OCI-LY1 (cell line): Measurements from ENCODE around the gene HBD.

Experiments used
- H2AFZ ChIP-seq: fragments of 200-600 bp; sonication (generic), shearing (Covaris generic); 2 replicates; pipeline ENCODE4 v1.6.0; 2014; ENCODE audit warnings: antibody characterized with exemption, mild to moderate bottlenecking, low read length
- H3F3A ChIP-seq: fragments of 200-600 bp; sonication (generic), shearing (Covaris generic); 2 replicates; pipeline ENCODE4 v1.6.0; 2014; ENCODE audit warnings: mild to moderate bottlenecking, antibody characterized with exemption, low read length, moderate library complexity; ENCODE audit not compliant: insufficient read depth
- H3K27ac ChIP-seq: fragments of 200-600 bp; sonication (generic); 2 replicates; pipeline ENCODE4 v1.5.1; 2014; ENCODE audit warnings: low read length, mixed run types, mild to moderate bottlenecking, low read depth; ENCODE audit not compliant: poor library complexity, severe bottlenecking
- H3K27me3 ChIP-seq: fragments of 200-600 bp; sonication (generic); 2 replicates; pipeline ENCODE4 v1.6.0; 2014; ENCODE audit warnings: antibody characterized with exemption, mild to moderate bottlenecking, low read length, moderate library complexity; ENCODE audit not compliant: insufficient read depth
- H3K36me3 ChIP-seq: fragments of 200-600 bp; sonication (generic); 2 replicates; pipeline ENCODE4 v1.6.1; 2014; ENCODE audit warnings: mild to moderate bottlenecking, antibody characterized with exemption, low read length, moderate library complexity, mixed read lengths; ENCODE audit not compliant: insufficient read depth
- H3K4me1 ChIP-seq: fragments of 200-600 bp; sonication (generic); 2 replicates; pipeline ENCODE4 v1.5.1; 2014; ENCODE audit warnings: mild to moderate bottlenecking, low read length, moderate library complexity; ENCODE audit not compliant: insufficient read depth, severe bottlenecking
- H3K4me2 ChIP-seq: fragments of 200-600 bp; sonication (generic), shearing (Covaris generic); 2 replicates; pipeline ENCODE4 v1.6.1; 2014; ENCODE audit warnings: low read length
- H3K4me3 ChIP-seq: fragments of 200-600 bp; sonication (generic); 2 replicates; pipeline ENCODE4 v1.5.1; 2014; ENCODE audit warnings: low read length, low read depth, mild to moderate bottlenecking, mixed read lengths; ENCODE audit not compliant: poor library complexity, severe bottlenecking
- H3K79me2 ChIP-seq: fragments of 200-600 bp; shearing (Covaris generic); 2 replicates; pipeline ENCODE4 v1.6.1; 2016; ENCODE audit warnings: mixed run types, low read length, mixed read lengths; ENCODE audit not compliant: insufficient read depth
- H3K9ac ChIP-seq: fragments of 200-600 bp; sonication (generic), shearing (Covaris generic); 2 replicates; pipeline ENCODE4 v1.6.1; 2014; ENCODE audit warnings: mild to moderate bottlenecking, low read length, mixed read lengths
- H3K9me2 ChIP-seq: fragments of 200-600 bp; sonication (generic), shearing (Covaris generic); 2 replicates; pipeline ENCODE4 v1.6.1; 2014; ENCODE audit warnings: low read depth, mild to moderate bottlenecking, low read length, mixed read lengths
- H3K9me3 ChIP-seq: fragments of 200-600 bp; shearing (Covaris generic); 2 replicates; pipeline ENCODE4 v1.6.1; 2014; ENCODE audit warnings: low read length, mixed read lengths
- H4K20me1 ChIP-seq: fragments of 200-600 bp; sonication (generic), shearing (Covaris generic); 2 replicates; pipeline ENCODE4 v1.6.0; 2016; ENCODE audit warnings: mild to moderate bottlenecking, low read length; ENCODE audit not compliant: insufficient read depth
- CTCF ChIP-seq: fragments of 200-600 bp; sonication (generic), shearing (Covaris generic); IDR thresholded peaks from 2 replicates; pipeline ENCODE4 v1.5.1; 2017; ENCODE audit warnings: mild to moderate bottlenecking, antibody characterized with exemption, low read length, moderate library complexity, mixed read lengths
- EZH2 ChIP-seq: fragments of 200-600 bp; sonication (generic), shearing (Covaris generic); IDR thresholded peaks from 2 replicates; pipeline ENCODE4 v1.8.0; 2017; ENCODE audit warnings: borderline replicate concordance, mixed run types, mild to moderate bottlenecking, antibody characterized with exemption, low read length, moderate library complexity, mixed read lengths

HBD gene

GRCh38 chr11:5282628-5283027, 48.3 kb upstream of the HBD start:
- H4K20me1 ChIP-seq: no peaks in the 10 kb centered on the region
- no peaks in the 10 kb centered on the region for H3K9me2 ChIP-seq
- H3K36me3 ChIP-seq: no peaks in the 10 kb centered on the region
- H3K27me3 ChIP-seq: no peaks in the 10 kb centered on the region
- H3F3A ChIP-seq: no peaks in the 10 kb centered on the region
- H3K79me2 ChIP-seq: no peaks in the 10 kb centered on the region
- no peaks in the 10 kb centered on the region for H3K9me3 ChIP-seq
- H3K4me2 ChIP-seq: no peak overlapping the region
- H3K27ac ChIP-seq: no peak overlapping the region
- TF ChIP-seq CTCF (no peak), EZH2 (no peak)
- no peak overlapping the region for H2AFZ ChIP-seq
- H3K4me3 ChIP-seq: no peak overlapping the region
- no peak overlapping the region for H3K9ac ChIP-seq
- H3K4me1 ChIP-seq: no peaks in the 10 kb centered on the region

- Histone ChIP-seq H3K9ac (no peak overlapping the region), H3K36me3 (no peaks in the 10 kb centered on the region), H3K27me3 (no peaks in the 10 kb centered on the region), H3K4me3 (no peak overlapping the region), H3K9me2 (no peaks in the 10 kb centered on the region), H3K4me2 (no peak overlapping the region), H3K9me3 (no peaks in the 10 kb centered on the region), H4K20me1 (no peaks in the 10 kb centered on the region), H3K4me1 (no peaks in the 10 kb centered on the region), H3F3A (no peaks in the 10 kb centered on the region), H2AFZ (no peak overlapping the region), H3K27ac (no peak overlapping the region), H3K79me2 (no peaks in the 10 kb centered on the region)
- TF ChIP-seq CTCF (no peak), EZH2 (no peak)
Observed at GRCh38 chr11:5281596-5281995, 47.3 kb upstream of the HBD start.

GRCh38 chr11:5280582-5281102, 46.4 kb upstream of the HBD start:
- no peak overlapping the region for H3K4me3 ChIP-seq
- H3K4me2 ChIP-seq: no peak overlapping the region

More at GRCh38 chr11:5280582-5281102, 46.4 kb upstream of the HBD start:
- Histone ChIP-seq H3K27me3 (no peaks in the 10 kb centered on the region), H3K9ac (no peak overlapping the region), H3F3A (no peaks in the 10 kb centered on the region), H3K4me1 (no peaks in the 10 kb centered on the region), H4K20me1 (no peaks in the 10 kb centered on the region), H3K79me2 (no peaks in the 10 kb centered on the region), H3K9me2 (no peaks in the 10 kb centered on the region), H2AFZ (no peak overlapping the region), H3K27ac (no peak overlapping the region), H3K36me3 (no peaks in the 10 kb centered on the region), H3K9me3 (no peaks in the 10 kb centered on the region)
- TF ChIP-seq EZH2: no peak
- TF ChIP-seq CTCF: no peak
